HUES6 (cell line): ENCODE data around the gene USP3.
"Not testable (repeated sequence)": the region's sequence is repeated elsewhere in the genome, so short reads cannot be mapped to it uniquely, and the experiment has no call there.

ENCODE experiments used
- H3K27ac ChIP-seq: 2 replicates; pipeline ENCODE4 v1.7.0; 2013; ENCODE audit warnings: low read depth, mild to moderate bottlenecking, low read length, inconsistent platforms
- H3K27me3 ChIP-seq: 2 replicates; pipeline ENCODE4 v1.6.1; 2013; ENCODE audit warnings: low read length; ENCODE audit not compliant: control insufficient read depth, insufficient read depth
- H3K36me3 ChIP-seq: 2 replicates; pipeline ENCODE4 v1.6.1; 2013; ENCODE audit warnings: low read length; ENCODE audit not compliant: control insufficient read depth, insufficient read depth
- H3K4me1 ChIP-seq: 2 replicates; pipeline ENCODE4 v1.6.1; 2013; ENCODE audit warnings: low read length; ENCODE audit not compliant: control insufficient read depth, insufficient read depth
- H3K4me3 ChIP-seq: 2 replicates; pipeline ENCODE4 v1.5.1; 2013; ENCODE audit warnings: low read depth, low read length
- H3K9ac ChIP-seq: one replicate; pipeline ENCODE4 v1.6.1; 2013; ENCODE audit warnings: mild to moderate bottlenecking, low read length
- H3K9me3 ChIP-seq: 2 replicates; pipeline ENCODE4 v1.6.1; 2013; ENCODE audit warnings: low read depth, low read length; ENCODE audit not compliant: control insufficient read depth, insufficient read depth

The USP3 gene

DNA sequence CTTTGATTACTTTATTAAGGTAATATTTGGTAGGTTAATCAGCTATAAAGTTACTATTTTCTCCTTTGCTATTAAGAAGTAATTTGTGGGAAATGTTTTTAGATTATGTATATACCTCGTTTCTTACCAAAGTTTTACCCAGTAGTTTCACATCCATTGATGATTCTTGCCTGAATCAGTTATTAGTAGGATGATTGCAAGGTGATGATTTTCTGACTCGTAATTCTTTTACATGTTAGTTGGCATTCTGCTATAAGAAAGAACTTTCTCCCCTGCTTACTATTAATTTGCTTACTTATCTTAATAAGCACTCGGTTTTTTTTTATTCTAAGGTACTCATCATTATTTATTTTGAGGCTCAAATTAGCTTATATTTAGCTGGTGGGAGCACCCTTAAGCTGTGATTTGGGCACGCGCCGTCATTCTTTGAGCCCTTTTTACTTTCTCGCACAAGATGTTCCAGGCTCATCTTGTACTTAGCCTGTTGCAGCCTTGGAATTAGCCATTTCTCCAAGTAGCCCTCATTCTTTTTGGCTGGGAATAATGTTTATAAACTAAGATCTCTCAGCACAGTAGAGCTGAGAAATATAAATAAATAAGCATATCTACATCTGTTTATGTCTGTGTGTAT, 15.3 kb downstream of the USP3 start:
- Histone ChIP-seq H3K27me3 (no peaks in the 10 kb centered on the region), H3K4me3 (no peak overlapping the region), H3K36me3 (no peaks in the 10 kb centered on the region), H3K4me1 (peaks cover 23% of the 10 kb centered on the region), H3K9ac (no peak overlapping the region), H3K27ac (no peak overlapping the region), H3K9me3 (no peaks in the 10 kb centered on the region)

DNA sequence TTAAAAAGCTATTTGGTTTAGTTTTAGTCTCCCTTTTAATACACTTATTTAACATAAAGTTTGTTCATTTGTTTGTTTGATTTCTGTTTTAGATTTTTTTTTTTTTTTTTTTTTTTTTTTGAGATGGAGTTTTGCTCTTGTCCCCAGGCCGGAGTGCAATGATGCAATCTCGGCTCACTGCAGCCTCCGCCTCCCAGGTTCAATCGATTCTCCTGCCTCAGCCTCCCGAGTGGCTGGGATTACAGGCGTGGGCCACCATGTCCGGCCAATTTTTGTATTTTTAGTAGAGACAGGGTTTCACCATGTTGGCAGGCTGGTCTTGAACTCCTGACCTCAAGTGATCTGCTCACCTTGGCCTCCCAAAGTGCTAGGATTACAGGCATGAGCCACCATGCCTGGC, 16.1 kb downstream of the USP3 start:
- not testable (repeated sequence) for H3K27ac ChIP-seq, H3K36me3 ChIP-seq, H3K27me3 ChIP-seq, H3K9ac ChIP-seq, H3K9me3 ChIP-seq, H3K4me3 ChIP-seq
- H3K4me1 ChIP-seq, result peaks cover 15% of the 10 kb centered on the region

DNA sequence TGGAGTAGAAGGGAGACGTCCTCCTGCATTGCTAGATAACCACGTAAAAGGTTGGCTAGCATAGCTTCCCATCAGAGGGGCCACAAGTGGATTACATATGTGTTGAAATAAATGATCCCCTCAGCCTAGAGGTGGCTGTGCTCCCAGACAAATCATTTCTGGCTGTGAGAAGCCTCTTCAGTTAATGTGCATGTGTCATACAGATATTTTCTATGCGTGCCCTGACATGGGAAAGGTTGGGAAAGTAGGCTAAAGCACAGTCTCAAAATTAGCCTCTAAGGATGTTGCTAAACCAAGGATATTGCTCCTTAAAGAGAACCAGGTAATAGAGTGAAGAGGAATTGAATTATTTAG, 17.8 kb downstream of the USP3 start:
- no peaks in the 10 kb centered on the region for H3K27me3 ChIP-seq
- peaks cover 7% of the 10 kb centered on the region; the same call in 1 of the 2 replicates for H3K4me1 ChIP-seq
- H3K27ac ChIP-seq, result no peak overlapping the region
- no peaks in the 10 kb centered on the region for H3K9me3 ChIP-seq
- no peak overlapping the region for H3K9ac ChIP-seq
- no peak overlapping the region for H3K4me3 ChIP-seq
- no peaks in the 10 kb centered on the region for H3K36me3 ChIP-seq

DNA sequence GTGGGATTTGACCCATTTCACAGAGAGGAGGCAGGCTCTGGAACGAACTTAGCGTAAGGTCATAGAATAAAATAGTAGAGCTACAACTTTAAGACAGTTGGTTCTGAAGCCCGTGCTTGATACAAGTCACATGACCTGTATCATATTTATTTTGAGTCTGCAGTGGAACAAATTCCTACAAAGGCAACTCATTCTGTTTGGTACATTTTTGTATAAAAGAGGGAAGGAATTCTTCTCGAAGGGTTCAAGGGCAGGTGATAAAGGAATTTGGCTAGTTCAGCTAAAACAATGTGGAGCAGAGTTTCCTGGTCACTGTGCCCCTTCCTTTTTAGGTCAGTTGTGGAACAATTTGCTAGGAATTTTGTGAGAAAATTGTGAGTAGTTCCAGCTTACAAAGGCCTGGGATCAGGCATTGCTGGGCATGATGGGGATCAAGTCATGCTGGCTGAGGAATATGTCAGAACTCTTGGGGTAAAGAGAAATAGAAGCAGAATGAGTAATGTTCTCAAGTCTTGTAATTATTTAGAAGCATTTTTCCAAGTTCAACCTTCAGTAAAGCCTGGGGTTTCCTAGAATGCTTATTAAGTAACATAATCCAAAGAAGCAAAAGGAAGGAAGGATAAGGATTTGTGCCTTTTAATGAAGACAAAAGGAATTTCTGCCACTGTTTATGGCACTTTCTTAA, 19.1 kb downstream of the USP3 start:
- Histone ChIP-seq H3K4me3 (no peak overlapping the region), H3K36me3 (no peaks in the 10 kb centered on the region), H3K9ac (no peak overlapping the region), H3K4me1 (peaks cover 3% of the 10 kb centered on the region; the same call in 1 of the 2 replicates), H3K9me3 (no peaks in the 10 kb centered on the region), H3K27ac (no peak overlapping the region), H3K27me3 (no peaks in the 10 kb centered on the region)

DNA sequence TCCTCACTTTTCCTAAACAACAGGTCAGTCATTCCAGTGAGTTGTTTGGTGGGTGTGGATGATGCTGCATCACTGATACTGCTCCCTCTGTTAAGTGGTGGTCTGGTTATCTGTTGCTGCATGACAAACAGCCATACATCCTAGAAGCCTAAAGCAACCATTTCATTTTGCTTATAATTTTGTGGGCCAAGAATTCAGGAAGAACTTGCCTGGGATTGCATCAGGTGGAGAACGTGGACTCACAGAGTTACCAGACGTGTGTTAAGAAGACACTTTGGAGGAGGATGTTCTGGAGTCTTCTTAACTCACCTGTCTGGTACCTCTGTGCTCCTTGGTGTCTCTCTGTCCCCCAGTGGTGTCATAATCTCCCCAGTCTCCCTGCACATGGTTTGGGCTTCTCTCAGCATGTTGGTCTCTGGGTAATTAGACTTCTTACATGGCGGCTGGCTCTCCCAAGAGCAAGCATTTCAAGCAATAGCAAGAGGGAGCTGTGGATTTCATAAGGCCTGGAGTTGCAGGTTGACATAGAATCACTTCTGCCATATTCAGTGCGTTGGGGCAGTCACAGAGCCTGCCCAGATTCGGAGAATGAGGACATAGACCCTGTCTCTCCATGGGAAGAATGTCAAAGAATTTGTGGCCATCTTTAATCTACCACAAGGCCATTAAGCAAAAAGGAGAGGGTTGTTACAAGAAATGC, 20.1 kb downstream of the USP3 start:
- no peak overlapping the region for H3K9ac ChIP-seq

DNA sequence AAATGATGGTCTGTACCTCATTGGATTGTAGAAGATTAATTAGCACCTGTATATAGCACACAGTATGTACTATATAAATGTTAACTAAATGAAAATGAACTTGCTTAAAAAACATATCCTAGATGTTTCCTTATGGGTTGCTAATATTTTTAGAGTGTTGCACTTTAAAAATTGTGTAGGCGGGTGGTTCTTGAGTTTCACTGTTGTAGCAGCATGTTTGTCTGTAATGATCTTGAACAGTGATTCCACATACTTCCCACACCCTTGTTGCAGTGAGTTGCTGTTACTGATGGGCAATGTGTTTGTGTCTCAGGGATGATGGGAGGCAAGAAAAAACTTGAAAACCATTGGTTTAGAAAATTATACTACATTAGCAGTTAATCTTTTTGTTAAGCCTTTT, 22.0 kb downstream of the USP3 start:
- H3K36me3 ChIP-seq, result no peaks in the 10 kb centered on the region
- H3K9ac ChIP-seq, result no peak overlapping the region
- H3K27me3 ChIP-seq, result no peaks in the 10 kb centered on the region
- H3K4me3 ChIP-seq, result no peak overlapping the region
- no peaks in the 10 kb centered on the region for H3K9me3 ChIP-seq
- no peak overlapping the region for H3K27ac ChIP-seq
- H3K4me1 ChIP-seq, result peaks cover 9% of the 10 kb centered on the region

More for the DNA sequence above, 20.1 kb downstream of the USP3 start:
- Histone ChIP-seq H3K9me3 (no peaks in the 10 kb centered on the region), H3K4me3 (no peak overlapping the region), H3K27ac (no peak overlapping the region), H3K27me3 (no peaks in the 10 kb centered on the region), H3K4me1 (peaks cover 3% of the 10 kb centered on the region; the same call in 1 of the 2 replicates), H3K36me3 (no peaks in the 10 kb centered on the region)

DNA sequence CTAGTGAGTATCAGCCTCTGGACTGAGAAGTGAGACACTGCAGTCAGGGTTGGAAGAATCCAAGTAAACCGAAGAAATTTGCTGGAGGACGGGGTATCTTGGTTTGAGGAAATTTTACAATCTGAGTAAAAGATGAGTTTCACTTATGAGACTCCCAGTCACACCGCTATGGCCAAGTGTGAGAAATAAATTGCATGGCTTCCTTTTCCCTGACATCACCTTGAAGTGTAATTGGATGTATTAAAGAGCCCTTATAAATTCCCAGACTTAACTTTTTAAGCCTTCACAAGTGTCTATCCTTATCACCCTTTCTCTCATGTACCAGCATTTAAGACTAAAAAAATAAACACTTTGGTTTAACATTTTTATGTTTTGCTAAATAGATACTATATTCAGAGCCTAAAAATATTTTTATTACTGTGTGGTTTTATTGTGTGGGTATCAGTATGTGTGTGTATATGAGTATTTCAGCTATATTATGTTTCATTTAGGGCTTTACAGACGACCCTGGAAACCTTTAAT, 23.8 kb downstream of the USP3 start:
- Histone ChIP-seq H3K27me3 (no peaks in the 10 kb centered on the region), H3K9me3 (no peaks in the 10 kb centered on the region), H3K4me1 (peaks cover 22% of the 10 kb centered on the region), H3K36me3 (no peaks in the 10 kb centered on the region), H3K27ac (no peak overlapping the region), H3K9ac (no peak overlapping the region), H3K4me3 (no peak overlapping the region)

DNA sequence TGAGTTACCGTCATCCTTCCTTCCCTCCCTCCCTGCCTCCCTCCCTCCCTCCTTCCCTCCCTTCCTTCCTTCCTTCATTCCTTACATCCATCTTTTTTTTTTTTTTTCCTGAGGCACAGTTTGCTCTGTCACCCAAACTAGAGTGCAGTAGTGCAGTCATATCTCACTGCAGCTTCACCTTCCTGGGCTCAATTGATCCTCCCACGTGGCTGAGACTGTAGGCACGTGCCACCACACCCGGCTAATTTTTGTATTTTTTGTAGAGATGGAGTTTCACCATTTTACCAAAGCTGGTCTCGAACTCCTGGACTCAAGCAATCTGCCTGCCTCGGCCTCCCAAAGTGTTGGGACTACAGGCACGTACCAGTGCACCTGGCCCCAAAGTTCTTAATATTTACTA, 25.8 kb downstream of the USP3 start:
- no peaks in the 10 kb centered on the region for H3K36me3 ChIP-seq
- H3K4me1 ChIP-seq, result peaks cover 22% of the 10 kb centered on the region
- H3K27ac ChIP-seq, result no peak overlapping the region
- H3K9me3 ChIP-seq, result no peaks in the 10 kb centered on the region
- no peak overlapping the region for H3K9ac ChIP-seq
- no peak overlapping the region for H3K4me3 ChIP-seq
- no peaks in the 10 kb centered on the region for H3K27me3 ChIP-seq

DNA sequence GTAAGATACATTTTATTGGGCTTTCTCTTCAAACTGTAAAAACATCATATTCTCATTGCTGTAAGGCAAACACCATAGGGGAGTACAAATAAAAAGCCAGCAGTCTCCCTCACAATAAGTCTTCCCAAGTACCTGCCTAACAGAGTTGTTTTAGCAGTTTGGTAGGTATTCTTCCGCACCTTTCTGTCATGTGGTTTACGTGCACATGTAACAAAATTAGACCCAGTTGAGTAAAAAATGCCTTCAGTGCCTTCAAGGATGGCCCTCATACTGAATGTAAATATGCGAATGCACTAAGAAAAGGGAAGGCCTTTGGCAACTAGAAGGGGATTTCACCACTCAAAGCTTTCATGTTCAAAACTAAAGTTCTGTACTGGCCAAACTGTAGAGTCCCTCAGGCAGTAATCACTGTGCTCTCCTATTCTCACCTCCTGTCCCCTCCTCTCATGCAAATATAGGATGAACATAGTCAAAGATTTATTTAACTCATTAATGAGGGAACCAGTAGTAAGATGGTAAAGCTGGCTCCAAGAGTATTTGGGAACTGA, 26.4 kb downstream of the USP3 start:
- Histone ChIP-seq H3K4me1 (peaks cover 28% of the 10 kb centered on the region), H3K9ac (no peak overlapping the region), H3K4me3 (no peak overlapping the region), H3K9me3 (no peaks in the 10 kb centered on the region), H3K27me3 (no peaks in the 10 kb centered on the region), H3K27ac (no peak overlapping the region), H3K36me3 (no peaks in the 10 kb centered on the region)

DNA sequence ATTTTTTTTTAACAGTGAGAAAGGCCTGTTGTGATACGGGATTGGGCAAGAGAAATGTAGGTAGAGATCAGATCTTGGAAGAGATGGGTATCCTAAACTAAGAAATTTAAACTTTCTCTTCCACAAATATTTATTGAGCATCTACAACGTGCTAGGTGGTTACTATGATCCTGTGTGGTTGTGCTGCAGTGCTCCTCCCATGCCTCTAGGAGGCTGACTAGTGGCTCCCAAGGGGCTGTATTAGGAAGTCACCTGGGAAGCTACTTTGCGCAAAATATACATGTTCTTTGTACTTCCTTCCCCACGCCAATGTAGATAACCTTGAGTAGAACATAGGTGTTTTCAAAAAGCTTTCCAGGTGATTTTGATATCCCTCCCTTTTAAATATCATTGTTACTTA, 27.2 kb downstream of the USP3 start:
- no peaks in the 10 kb centered on the region for H3K36me3 ChIP-seq
- no peak overlapping the region for H3K9ac ChIP-seq
- H3K4me1 ChIP-seq, result peaks cover 35% of the 10 kb centered on the region
- H3K27me3 ChIP-seq, result no peaks in the 10 kb centered on the region
- no peaks in the 10 kb centered on the region for H3K9me3 ChIP-seq
- no peak overlapping the region for H3K4me3 ChIP-seq
- no peak overlapping the region for H3K27ac ChIP-seq

DNA sequence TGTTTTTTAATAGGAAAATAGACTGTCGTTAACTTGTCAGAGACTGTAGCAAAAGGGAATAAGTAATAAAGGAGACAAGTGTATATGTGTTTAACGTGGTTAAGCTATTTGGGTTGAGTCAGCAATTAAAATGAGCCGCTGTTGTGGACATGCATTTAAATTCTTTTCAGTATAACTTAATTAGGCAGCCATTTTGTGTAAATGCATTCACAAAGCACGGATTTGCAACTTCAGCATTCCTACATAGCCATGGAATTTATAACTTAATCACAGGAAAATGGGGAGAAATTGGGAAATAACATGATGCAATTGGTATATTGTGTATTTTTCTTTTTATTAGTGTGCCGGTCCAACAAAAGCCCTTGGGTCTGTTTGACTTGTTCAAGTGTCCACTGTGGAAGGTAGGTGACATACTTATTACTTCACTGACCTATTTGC, 27.9 kb downstream of the USP3 start:
- no peaks in the 10 kb centered on the region for H3K36me3 ChIP-seq
- H3K9ac ChIP-seq, result no peak overlapping the region
- H3K4me3 ChIP-seq, result no peak overlapping the region
- H3K9me3 ChIP-seq, result no peaks in the 10 kb centered on the region
- H3K27me3 ChIP-seq, result no peaks in the 10 kb centered on the region
- H3K27ac ChIP-seq, result no peak overlapping the region
- peaks cover 42% of the 10 kb centered on the region for H3K4me1 ChIP-seq
